H1 (cell line): Measurements from ENCODE around the gene SLC37A3. TPM values are rescaled to one million over a fixed set of nuclear protein-coding genes. Genes with fewer than 3 reads are reported as not detected.

Experiments used
- CTBP2 ChIP-seq: IDR thresholded peaks from 2 replicates; pipeline ENCODE4 v1.7.0; 2011; ENCODE audit warnings: borderline replicate concordance, mild to moderate bottlenecking, moderate library complexity, mixed read lengths, low read length; ENCODE audit not compliant: insufficient read depth, insufficient read length
- GABPA ChIP-seq: IDR thresholded peaks from 2 replicates; pipeline ENCODE4 v1.6.1; 2011; ENCODE audit warnings: mild to moderate bottlenecking, low read length, moderate library complexity, borderline replicate concordance; ENCODE audit not compliant: insufficient read depth
- JUND ChIP-seq: IDR thresholded peaks from 2 replicates; pipeline ENCODE4 v1.6.1; 2011; ENCODE audit warnings: mild to moderate bottlenecking, improper control_type of control experiment, low read length
- MAFK ChIP-seq: IDR thresholded peaks from 2 replicates; pipeline ENCODE4 v1.6.1; 2012; ENCODE audit warnings: low read depth, mild to moderate bottlenecking, improper control_type of control experiment, low read length
- RAD21 ChIP-seq, 2 experiments: IDR thresholded peaks in 1 of 2; conservative IDR thresholded peaks in 1 of 2; 2 replicates each; pipeline ENCODE4 v1.6.1; 2011; ENCODE audit warnings: low read depth in 2 of 2, low read length in 2 of 2, improper control_type of control experiment in 1 of 2, inconsistent platforms in 1 of 2, mild to moderate bottlenecking in 1 of 2, moderate library complexity in 1 of 2
- SIX5 ChIP-seq: IDR thresholded peaks from 2 replicates; pipeline ENCODE4 v1.6.1; 2011; ENCODE audit warnings: mild to moderate bottlenecking, low read depth, low read length
- polyA plus RNA-seq, 7 experiments: library from polyadenylated mRNA; depleted of rRNA in 3 of 7; stranded (reverse) in 5 of 7; unstranded in 2 of 7; fragments of >200 nt in 5 of 7; fragments of 200-250 nt in 2 of 7; gene quantifications; 1 replicate in 5 of 7; 2 replicates in 1 of 7; 4 replicates in 1 of 7; pipeline versions ENCODE4 v1.2.1 to v1.2.3, GENCODE V29; 2011 to 2013; ENCODE audit warnings: missing spikeins in 2 of 7, mixed read lengths in 2 of 7
- total RNA-seq: library from RNA; stranded (reverse); fragmentation: NEBNext Ultra II Directional; extraction: Animal tissue kit (Norgen Biotek cat#: 25700); gene quantifications from 2 replicates; pipeline ENCODE4 v1.2.1, GENCODE V29; 2021

The SLC37A3 gene
- total and polyA plus RNA-seq, 2 of the 8 experiments (the other 6 are each of a cell fraction or from before 2014, with no cell fraction given) = 58.2 to 71.0 TPM

GRCh38 chr7:140391634-140392033 lies 6.7 kb downstream of the SLC37A3 start (continued):
- TF ChIP-seq MAFK (no peak), RAD21 (IDR thresholded peaks at IDR 0.05 in 1 of 2, conservative IDR thresholded peaks at IDR 0.05 in 1 of 2; ENCODE audit: low read depth in 2 of 2, low read length in 2 of 2) (no peak), SIX5 (no peak), JUND (no peak), GABPA (no peak), CTBP2 (no peak)
